OCI-LY3 (cell line): Measurements from ENCODE around the gene OSBPL6.
A peak's percentile ranks its signal among the peaks of the same experiment; 100 is the strongest.

Experiments
- H2AFZ ChIP-seq: fragments of 200-600, 300-600 bp; shearing (Covaris generic); 2 replicates; pipeline ENCODE4 v1.6.0; 2014; ENCODE audit warnings: antibody characterized with exemption, low read depth, low read length
- H3K27ac ChIP-seq: fragments of 200-600, 300-600 bp; sonication (generic); 2 replicates; pipeline ENCODE4 v1.5.1; 2014; ENCODE audit warnings: mild to moderate bottlenecking, low read length, moderate library complexity, mixed read lengths
- H3K27me3 ChIP-seq: fragments of 200-600, 300-600 bp; sonication (generic); 2 replicates; pipeline ENCODE4 v1.6.1; 2014; ENCODE audit warnings: low read depth, low read length, mixed read lengths
- H3K36me3 ChIP-seq: fragments of 200-600, 300-600 bp; sonication (generic); replicated peaks from 2 replicates; pipeline ENCODE3; 2014; ENCODE audit warnings: low read depth, low read length, mixed read lengths
- H3K4me1 ChIP-seq: fragments of 300-600, 200-600 bp; sonication (generic); 2 replicates; pipeline ENCODE4 v1.6.1; 2014; ENCODE audit warnings: low read length, mixed read lengths
- H3K4me2 ChIP-seq: fragments of 200-600, 300-600 bp; sonication (generic); 2 replicates; pipeline ENCODE4 v1.6.1; 2014; ENCODE audit warnings: low read length, mixed read lengths
- H3K4me3 ChIP-seq: fragments of 300-600, 200-600 bp; sonication (generic); 2 replicates; pipeline ENCODE4 v1.5.1; 2014; ENCODE audit warnings: antibody characterized with exemption, mild to moderate bottlenecking, low read length, moderate library complexity
- H3K79me2 ChIP-seq: fragments of 300-600, 200-600 bp; shearing (Covaris generic); 2 replicates; pipeline ENCODE4 v1.6.1; 2014; ENCODE audit warnings: mild to moderate bottlenecking, low read length, mixed read lengths
- H3K9ac ChIP-seq: fragments of 300-600, 200-600 bp; shearing (Covaris generic); 2 replicates; pipeline ENCODE4 v1.6.0; 2014; ENCODE audit warnings: mild to moderate bottlenecking, low read length, moderate library complexity
- H3K9me3 ChIP-seq: fragments of 200-600, 300-600 bp; shearing (Covaris generic); 2 replicates; pipeline ENCODE4 v1.6.1; 2014; ENCODE audit warnings: low read length, mixed read lengths; ENCODE audit not compliant: insufficient read depth
- H4K20me1 ChIP-seq: fragments of 200-600, 300-600 bp; sonication (generic); 2 replicates; pipeline ENCODE4 v1.6.1; 2016; ENCODE audit warnings: low read length, mixed read lengths; ENCODE audit not compliant: insufficient read depth
- EZH2phosphoT487 ChIP-seq: fragments of 200-600 bp; shearing (Covaris generic); IDR thresholded peaks from 2 replicates; pipeline ENCODE4 v1.6.1; 2018; ENCODE audit warnings: antibody characterized with exemption, mixed run types, low read depth
- TF ChIP-seq, protein P1 (sequence below): fragments of 200-600, 300-600 bp; sonication (generic); IDR thresholded peaks from 2 replicates; pipeline ENCODE4 v1.5.1; 2014; ENCODE audit warnings: antibody characterized with exemption, low read length, low read depth

The OSBPL6 gene

GRCh38 chr2:178304333-178304732 lies 110.0 kb downstream of the OSBPL6 start:
- no peak overlapping the region for H3K27ac ChIP-seq

DNA sequence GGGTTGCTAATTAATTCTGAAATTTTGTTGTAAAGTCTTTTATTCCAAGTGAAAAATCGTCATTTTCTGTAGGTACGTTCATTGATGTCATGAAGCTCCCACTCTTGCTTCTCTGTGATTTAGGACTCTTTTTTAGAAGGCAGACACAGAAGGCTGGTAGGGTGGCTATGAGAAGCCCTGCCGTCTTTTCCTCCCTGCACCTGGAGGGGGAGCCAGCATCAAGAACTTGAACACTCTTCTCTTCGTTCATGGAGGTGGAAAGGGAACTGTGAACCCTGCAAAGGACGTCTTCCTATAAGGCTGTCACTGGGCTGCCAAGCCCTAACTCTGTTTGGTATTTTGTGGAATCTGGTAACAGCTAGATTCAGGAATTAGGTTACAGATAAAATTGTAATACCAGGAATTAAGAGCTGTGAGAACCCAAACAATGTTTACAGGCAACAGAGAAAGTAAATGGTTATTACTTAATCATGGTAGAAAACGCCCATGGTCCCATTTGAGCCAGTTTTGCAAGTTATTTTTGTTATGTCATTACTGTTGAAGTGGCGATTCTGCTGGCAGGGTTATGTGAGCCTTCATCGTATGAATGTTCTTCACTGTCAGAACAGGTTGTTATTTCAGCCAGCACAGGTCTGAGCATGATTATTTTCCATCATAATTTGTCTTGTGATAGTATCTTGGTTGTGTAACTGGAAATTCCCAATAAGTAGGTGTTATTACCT lies 112.2 kb downstream of the OSBPL6 start:
- H2AFZ ChIP-seq = peak overlapping the region; percentile 67
- no peak for TF ChIP-seq EZH2phosphoT487
- TF ChIP-seq, protein P1, sequence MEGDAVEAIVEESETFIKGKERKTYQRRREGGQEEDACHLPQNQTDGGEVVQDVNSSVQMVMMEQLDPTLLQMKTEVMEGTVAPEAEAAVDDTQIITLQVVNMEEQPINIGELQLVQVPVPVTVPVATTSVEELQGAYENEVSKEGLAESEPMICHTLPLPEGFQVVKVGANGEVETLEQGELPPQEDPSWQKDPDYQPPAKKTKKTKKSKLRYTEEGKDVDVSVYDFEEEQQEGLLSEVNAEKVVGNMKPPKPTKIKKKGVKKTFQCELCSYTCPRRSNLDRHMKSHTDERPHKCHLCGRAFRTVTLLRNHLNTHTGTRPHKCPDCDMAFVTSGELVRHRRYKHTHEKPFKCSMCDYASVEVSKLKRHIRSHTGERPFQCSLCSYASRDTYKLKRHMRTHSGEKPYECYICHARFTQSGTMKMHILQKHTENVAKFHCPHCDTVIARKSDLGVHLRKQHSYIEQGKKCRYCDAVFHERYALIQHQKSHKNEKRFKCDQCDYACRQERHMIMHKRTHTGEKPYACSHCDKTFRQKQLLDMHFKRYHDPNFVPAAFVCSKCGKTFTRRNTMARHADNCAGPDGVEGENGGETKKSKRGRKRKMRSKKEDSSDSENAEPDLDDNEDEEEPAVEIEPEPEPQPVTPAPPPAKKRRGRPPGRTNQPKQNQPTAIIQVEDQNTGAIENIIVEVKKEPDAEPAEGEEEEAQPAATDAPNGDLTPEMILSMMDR = peak; percentile 79
- no peaks in the 10 kb centered on the region for H3K79me2 ChIP-seq
- H3K9ac ChIP-seq = no peak overlapping the region
- no peak overlapping the region for H3K4me3 ChIP-seq
- peaks cover 5% of the 10 kb centered on the region for H3K27me3 ChIP-seq
- H4K20me1 ChIP-seq = no peaks in the 10 kb centered on the region
- H3K4me2 ChIP-seq = peak overlapping the region; percentile 41
- H3K9me3 ChIP-seq = no peaks in the 10 kb centered on the region
- H3K36me3 ChIP-seq = no peaks in the 10 kb centered on the region
- peaks cover 3% of the 10 kb centered on the region; the same call in 1 of the 2 replicates for H3K4me1 ChIP-seq
- H3K27ac ChIP-seq = no peak overlapping the region

More at GRCh38 chr2:178304333-178304732, 110.0 kb downstream of the OSBPL6 start:
- Histone ChIP-seq H3K9ac (no peak overlapping the region), H3K36me3 (no peaks in the 10 kb centered on the region), H3K9me3 (no peaks in the 10 kb centered on the region), H3K4me3 (no peak overlapping the region), H3K79me2 (no peaks in the 10 kb centered on the region), H3K4me1 (peaks cover 3% of the 10 kb centered on the region; the same call in 1 of the 2 replicates), H4K20me1 (no peaks in the 10 kb centered on the region), H2AFZ (no peak overlapping the region), H3K27me3 (peaks cover 5% of the 10 kb centered on the region), H3K4me2 (no peak overlapping the region)
- TF ChIP-seq, protein P1 = no peak
- TF ChIP-seq EZH2phosphoT487 = no peak

DNA sequence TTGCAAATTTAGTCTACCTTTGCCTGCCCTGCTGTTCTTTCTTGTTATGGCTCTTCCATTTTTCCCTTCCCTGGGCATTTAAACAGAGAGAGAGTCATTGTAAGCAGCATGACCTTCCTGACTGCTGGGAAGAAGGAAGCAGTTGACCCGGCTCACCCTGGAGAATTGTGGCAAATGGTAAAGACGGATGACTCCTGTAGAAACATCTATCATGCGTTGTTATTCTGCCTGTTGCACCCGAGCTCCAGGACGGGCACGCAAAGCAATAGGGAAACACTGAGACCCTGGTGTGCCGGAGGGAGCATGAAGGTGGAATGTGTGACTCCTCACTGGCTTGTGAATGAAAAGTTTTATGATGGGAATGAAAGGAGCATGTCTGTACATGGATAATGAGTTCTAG lies 113.3 kb downstream of the OSBPL6 start:
- Histone ChIP-seq H3K27ac (no peak overlapping the region), H2AFZ (no peak overlapping the region), H3K4me2 (no peak overlapping the region), H3K4me3 (no peak overlapping the region), H3K79me2 (no peaks in the 10 kb centered on the region), H3K27me3 (peaks cover 5% of the 10 kb centered on the region), H3K4me1 (peaks cover 3% of the 10 kb centered on the region; the same call in 1 of the 2 replicates), H3K9me3 (no peaks in the 10 kb centered on the region), H4K20me1 (no peaks in the 10 kb centered on the region), H3K36me3 (no peaks in the 10 kb centered on the region), H3K9ac (no peak overlapping the region)
- TF ChIP-seq, protein P1 = no peak
- no peak for TF ChIP-seq EZH2phosphoT487

DNA sequence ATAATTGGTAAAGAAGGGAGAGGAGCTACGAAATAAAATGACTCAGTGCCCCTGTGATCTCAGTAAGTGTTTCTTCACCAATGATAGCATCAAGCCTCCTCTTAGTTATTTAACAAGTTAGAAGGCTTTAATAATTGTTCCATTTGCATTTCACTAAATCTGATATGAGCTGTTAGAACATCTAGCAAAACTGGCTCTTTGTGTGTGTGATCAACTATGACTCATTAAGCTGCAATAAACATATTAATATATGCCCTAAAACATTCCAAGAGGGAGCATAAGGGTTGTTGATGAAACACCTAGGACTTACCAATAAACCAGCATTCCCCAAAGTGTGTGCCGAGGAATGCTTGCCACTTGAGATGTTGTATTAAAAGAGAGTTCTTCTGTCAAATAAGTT lies 115.2 kb downstream of the OSBPL6 start:
- Histone ChIP-seq H3K9ac (no peak overlapping the region), H3K27me3 (peaks cover 5% of the 10 kb centered on the region), H3K4me3 (no peak overlapping the region), H3K36me3 (no peaks in the 10 kb centered on the region), H4K20me1 (no peaks in the 10 kb centered on the region), H3K79me2 (no peaks in the 10 kb centered on the region), H2AFZ (no peak overlapping the region), H3K27ac (no peak overlapping the region), H3K4me1 (peaks cover 3% of the 10 kb centered on the region; the same call in 1 of the 2 replicates), H3K9me3 (no peaks in the 10 kb centered on the region), H3K4me2 (no peak overlapping the region)
- TF ChIP-seq, protein P1 = no peak
- no peak for TF ChIP-seq EZH2phosphoT487
